Glomerular endothelial cell (primary cell): ENCODE measurements around the gene PTPN2. TPM values are rescaled to one million over a fixed set of nuclear protein-coding genes. Genes with fewer than 3 reads are reported as not detected.
"Not testable (repeated sequence)": the region's sequence is repeated elsewhere in the genome, so short reads cannot be mapped to it uniquely, and the experiment has no call there.

Experiments
- DNase-seq: peaks from one replicate; pipeline ENCODE4 v3.0.0-alpha.2; 2011; ENCODE audit warnings: low read depth, low spot score; ENCODE audit errors: extremely low read depth
- total RNA-seq: library from RNA; depleted of rRNA; stranded (reverse); fragments of >200 nt; gene quantifications from 2 replicates; pipeline ENCODE4 v1.2.3, GENCODE V29; 2015

PTPN2 gene
- total RNA-seq, 1 donor from 2014 or later = 20.6 TPM

DNA sequence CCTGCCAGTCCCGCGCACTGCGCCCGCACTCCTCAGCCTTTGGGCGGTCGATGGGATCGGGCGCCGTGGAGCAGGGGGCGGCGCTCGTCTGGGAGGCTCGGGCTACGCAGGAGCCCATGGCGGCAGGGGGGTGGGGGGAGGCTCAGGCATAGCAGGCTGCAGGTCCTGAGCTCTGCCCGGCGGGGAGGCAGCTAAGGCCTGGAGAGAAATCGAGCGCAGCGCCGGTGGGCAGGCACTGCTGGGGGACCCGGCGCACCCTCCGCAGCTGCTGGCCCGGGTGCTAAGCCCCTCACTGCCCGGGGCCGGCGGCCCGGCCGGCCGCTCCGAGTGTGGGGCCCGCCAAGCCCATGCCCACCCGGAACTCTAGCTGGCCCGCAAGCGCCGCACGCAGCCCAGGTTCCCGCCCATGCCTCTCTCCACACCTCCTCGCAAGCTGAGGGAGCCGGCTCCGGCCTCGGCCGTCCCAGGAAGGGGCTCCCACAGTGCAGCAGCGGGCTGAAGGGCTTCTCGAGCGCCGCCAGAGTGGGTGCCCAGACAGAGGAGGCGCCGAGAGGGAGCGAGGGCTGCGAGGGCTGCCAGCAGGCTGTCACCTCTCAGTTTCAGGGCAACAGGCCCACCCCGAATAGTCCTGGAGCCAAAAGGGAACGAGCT is 107.1 kb downstream of the PTPN2 start:
- DNase-seq = no peak

- not testable (repeated sequence) for DNase-seq
Observed at GRCh38 chr18:12776415-12776814, 107.6 kb downstream of the PTPN2 start.

DNA sequence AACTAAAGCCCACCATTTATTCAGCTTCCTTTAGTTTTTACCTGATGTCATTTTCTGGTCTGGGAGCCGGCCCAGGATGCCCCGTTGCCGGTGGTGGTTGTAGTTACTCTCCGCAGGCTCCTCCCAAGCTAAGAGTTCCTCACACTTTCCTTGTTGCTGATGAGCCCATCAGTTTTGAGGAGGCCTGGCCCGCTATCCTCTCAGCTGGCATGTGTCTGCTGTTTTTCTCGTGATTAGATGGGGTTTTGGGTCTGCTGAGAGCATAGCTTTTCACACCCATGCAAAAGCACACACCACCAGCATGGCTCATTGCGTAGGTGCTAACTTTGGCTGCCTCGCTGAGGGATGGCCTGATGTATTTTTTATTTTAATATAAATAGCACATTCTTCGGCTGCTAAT is 109.1 kb downstream of the PTPN2 start:
- no peak for DNase-seq

GRCh38 chr18:12773369-12773768 is 110.7 kb downstream of the PTPN2 start:
- no peak for DNase-seq

- no peak for DNase-seq
Observed at GRCh38 chr18:12772111-12772510, 111.9 kb downstream of the PTPN2 start.

DNA sequence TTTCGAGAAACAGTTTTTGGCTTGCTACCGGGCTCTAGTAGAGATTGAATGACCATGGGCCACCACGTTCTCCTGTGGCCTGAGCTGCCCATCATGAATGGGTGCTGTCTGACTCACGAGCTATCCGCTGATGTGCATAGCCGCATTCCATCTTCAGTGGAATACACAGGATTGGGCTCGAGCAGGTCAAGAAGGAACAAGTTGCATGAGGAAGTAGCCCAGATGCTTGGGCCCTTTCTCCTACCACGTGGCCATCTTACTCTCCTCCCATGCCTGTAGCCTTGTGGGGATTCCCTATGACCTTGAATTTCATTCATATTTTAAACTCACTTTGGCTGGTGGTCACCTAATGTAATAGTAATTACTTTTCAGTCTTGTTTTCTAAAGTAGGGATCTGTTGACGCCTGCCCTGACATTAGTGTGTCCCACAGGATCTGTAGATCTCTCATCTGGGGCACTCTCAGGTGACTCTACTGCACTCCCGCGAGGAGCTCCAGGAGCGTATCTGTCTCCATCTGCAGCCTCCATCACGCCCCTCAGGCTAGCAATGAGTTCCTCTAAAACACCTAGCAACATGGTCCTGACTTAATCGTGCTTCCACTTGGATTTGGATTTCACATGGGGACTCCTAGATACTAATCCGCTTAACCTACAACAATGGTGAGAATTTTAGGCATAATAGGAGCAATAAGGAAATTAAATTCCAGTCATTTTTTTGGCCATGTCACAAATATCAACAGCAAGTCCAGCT is 113.4 kb downstream of the PTPN2 start:
- no peak for DNase-seq

GRCh38 chr18:12769644-12770440 is 114.2 kb downstream of the PTPN2 start:
- DNase-seq = no peak

DNA sequence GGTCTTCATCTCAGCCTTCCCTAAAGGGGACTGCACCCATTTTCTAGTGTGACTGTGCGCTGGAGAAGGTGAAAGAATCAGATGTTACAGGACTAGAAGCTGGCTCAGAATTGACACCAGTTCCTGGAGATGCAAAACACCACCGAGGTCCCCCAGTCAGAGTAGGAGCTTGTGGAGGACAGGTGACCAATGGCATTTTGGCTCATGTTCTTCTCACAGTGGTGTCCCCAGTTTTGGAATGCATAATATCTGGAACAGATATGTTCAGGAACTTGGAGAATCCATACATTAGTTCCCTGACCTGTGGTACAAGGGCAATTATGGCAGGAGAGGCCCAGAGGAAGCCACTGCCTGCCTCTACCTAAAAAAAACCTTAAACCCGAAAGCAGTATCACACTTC is 114.9 kb downstream of the PTPN2 start:
- DNase-seq = no peak

GRCh38 chr18:12768625-12769024 is 115.4 kb downstream of the PTPN2 start:
- DNase-seq = no peak

- DNase-seq = no peak
Observed at GRCh38 chr18:12767580-12768155, 116.4 kb downstream of the PTPN2 start.

GRCh38 chr18:12766986-12767433 is 117.0 kb downstream of the PTPN2 start:
- DNase-seq = no peak

DNA sequence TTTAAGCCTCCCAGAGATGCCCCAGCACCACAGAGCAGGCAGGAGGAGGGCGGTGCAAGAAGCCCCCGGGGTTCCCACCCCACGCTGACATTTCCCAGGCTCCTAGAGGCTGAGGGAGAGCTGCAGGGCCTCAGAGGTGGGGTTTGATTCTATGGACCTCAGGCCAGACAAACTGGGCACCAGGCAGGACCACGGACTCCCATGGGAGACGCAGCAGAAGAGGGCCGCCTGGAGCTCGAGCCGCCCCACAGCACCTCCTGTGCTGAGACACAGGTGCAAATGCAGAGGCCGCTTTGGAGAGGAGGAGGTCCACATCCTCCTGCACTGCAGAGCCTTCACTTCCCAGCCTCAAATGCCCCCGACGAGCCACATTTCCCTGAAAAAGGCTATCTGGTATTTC is 118.5 kb downstream of the PTPN2 start:
- DNase-seq = no peak

DNA sequence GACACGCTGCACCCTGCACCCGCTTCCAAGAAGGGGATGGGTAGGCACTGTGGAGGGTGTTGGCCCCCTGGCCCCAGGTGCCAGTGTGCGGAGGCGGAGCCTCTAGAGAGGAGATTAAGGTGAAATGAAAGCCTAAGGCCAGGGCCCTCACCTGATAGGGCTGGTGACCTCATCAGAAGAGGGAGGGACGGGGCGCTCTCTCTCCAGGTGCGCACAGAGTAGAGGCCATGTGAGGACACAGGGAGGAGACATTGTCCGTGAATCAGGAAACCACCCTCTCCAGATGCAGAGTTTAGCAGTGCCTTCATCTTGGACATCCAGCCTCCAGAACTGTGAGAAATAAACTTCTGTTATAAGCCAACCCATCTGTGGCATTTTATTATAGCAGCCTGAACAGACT is 118.9 kb downstream of the PTPN2 start:
- DNase-seq = no peak

- DNase-seq = not testable (repeated sequence)
Observed at GRCh38 chr18:12758566-12758965, 125.5 kb downstream of the PTPN2 start.

- DNase-seq = not testable (repeated sequence)
Observed at GRCh38 chr18:12756619-12757239, 127.3 kb downstream of the PTPN2 start.

DNA sequence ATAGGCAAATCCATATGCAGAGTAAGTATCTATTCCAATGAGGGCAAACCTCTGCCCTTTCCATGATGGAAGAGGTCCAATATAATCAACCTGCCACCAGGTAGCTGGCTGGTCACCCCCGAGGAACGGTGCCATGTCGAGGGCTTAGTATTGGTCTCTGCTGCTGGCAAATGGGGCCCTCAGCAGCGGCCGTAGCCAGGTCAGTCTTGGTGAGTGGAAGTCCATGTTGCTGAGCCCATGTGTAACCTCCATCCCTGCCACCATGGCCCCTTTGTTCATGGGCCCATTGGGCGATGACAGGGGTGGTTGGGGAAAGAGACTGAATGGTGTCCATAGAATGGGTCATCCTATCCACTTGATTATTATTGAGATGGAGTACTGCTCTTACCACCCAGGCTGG is 128.4 kb downstream of the PTPN2 start:
- DNase-seq = not testable (repeated sequence)

GRCh38 chr18:12754511-12754910 is 129.5 kb downstream of the PTPN2 start:
- no peak for DNase-seq

DNA sequence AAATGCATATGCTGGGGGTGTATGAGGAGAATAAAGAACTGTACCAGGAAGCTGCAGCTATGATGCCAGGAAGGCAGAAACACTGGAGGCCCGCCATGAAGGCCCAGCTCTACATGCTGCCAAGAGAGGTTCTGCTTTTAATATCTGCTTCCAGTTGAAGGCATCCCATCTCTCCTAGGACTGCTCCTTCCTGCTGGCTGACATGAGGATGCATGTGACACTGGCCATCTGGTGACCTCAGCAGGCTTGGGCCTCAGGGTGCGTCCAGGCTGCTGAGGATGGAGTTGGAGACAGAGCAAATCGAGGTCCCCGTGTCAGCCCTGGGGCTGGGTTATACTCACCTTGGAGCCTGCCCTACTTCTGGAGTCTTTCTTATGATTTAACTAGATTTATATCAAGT is 132.1 kb downstream of the PTPN2 start:
- no peak for DNase-seq

- no peak for DNase-seq
Observed at GRCh38 chr18:12751503-12751884, 132.5 kb downstream of the PTPN2 start.

DNA sequence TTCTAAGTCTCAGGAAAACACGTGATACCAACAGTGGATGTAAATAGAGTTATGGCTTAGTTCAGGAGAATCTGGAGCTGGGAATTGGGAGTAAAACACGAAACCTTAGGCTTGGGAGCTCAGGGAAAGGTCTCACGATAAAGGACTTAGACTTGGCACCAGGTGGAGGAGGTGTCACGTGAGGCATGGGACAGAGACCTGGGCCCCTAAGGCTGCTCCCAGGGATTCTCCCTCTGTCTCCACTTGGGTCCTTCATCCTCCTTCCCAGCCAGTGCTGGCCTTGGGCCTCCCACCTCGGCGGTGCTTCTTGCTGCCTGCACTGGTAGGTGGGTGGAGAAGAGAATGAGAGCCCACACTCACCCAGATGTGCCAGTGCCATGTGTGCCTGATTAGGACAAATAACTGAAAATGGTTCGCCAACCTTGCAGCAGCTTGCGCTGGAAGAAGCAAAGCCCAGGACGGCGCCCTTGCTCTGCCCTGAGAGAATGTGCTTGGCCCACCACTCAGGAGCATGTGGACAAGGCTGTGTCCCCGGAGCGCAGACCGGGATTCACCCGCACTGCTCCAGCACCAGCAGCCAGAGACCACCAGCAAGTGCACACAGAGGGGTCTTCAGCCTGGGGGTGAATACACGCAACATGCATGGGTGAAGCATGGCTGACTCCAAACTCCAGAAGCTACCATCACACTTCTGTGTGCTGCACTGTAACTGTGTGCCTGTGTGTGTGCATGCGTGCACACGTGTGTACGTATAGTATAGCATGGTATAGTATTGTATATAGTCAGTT is 133.1 kb downstream of the PTPN2 start:
- no peak for DNase-seq
